Right atrium auricular region (tissue), 2 donors: ENCODE measurements around the gene BCORL1. TPM values are rescaled to one million over a fixed set of nuclear protein-coding genes. Genes with fewer than 3 reads are reported as not detected.

Experiments used
- DNase-seq: peaks from one replicate; pipeline ENCODE4 v3.0.0-alpha.2; 2019; ENCODE audit warnings: low spot score
- H3K27ac ChIP-seq, 2 donors: fragments of 200-600 bp; sonication (generic); 1 replicate in 1 of 2; 2 replicates in 1 of 2; pipeline ENCODE4 v1.5.1; 2016 to 2019
- H3K27me3 ChIP-seq, 2 donors: fragments of 200-600 bp; sonication (generic); one replicate each; pipeline versions ENCODE4 v1.5.1 to v1.6.0; 2017 to 2019
- H3K36me3 ChIP-seq: fragments of 200-600 bp; sonication (generic); one replicate; pipeline ENCODE4 v1.5.1; 2016
- H3K4me1 ChIP-seq, 2 donors: fragments of 200-600 bp; sonication (generic); one replicate each; pipeline versions ENCODE4 v1.5.1 to v1.6.0; 2017 to 2019
- H3K4me3 ChIP-seq, 2 donors: fragments of 200-600 bp; sonication (generic); 1 replicate in 1 of 2; 2 replicates in 1 of 2; pipeline ENCODE4 v1.5.1; 2017 to 2019; ENCODE audit warnings: mild to moderate bottlenecking in 1 of 2, moderate library complexity in 1 of 2
- H3K9me3 ChIP-seq, 2 donors: fragments of 200-600 bp; sonication (generic); one replicate each; pipeline ENCODE4 v1.5.1; 2019
- total RNA-seq, 2 donors: library from RNA; depleted of rRNA; stranded (reverse); fragments of >200 nt; gene quantifications; one replicate each; pipeline ENCODE4 v1.1.0, GENCODE V29; 2016
- TF ChIP-seq, protein P1 (sequence below), 2 donors: fragments of 200-600 bp; sonication (generic); IDR thresholded peaks; one replicate each; pipeline ENCODE4 v1.5.1; 2019; ENCODE audit warnings: antibody characterized with exemption in 2 of 2

BCORL1 gene
- total RNA-seq, 2 donors from 2014 or later = 3.1 to 7.5 TPM

GRCh38 chrX:130083656-130084382, 101.4 kb downstream of the BCORL1 start:
- H3K27me3 ChIP-seq = no peaks in the 10 kb centered on the region
- no peaks in the 10 kb centered on the region for H3K9me3 ChIP-seq
- H3K36me3 ChIP-seq = no peaks in the 10 kb centered on the region
- H3K27ac ChIP-seq = no peak overlapping the region
- TF ChIP-seq, protein P1, sequence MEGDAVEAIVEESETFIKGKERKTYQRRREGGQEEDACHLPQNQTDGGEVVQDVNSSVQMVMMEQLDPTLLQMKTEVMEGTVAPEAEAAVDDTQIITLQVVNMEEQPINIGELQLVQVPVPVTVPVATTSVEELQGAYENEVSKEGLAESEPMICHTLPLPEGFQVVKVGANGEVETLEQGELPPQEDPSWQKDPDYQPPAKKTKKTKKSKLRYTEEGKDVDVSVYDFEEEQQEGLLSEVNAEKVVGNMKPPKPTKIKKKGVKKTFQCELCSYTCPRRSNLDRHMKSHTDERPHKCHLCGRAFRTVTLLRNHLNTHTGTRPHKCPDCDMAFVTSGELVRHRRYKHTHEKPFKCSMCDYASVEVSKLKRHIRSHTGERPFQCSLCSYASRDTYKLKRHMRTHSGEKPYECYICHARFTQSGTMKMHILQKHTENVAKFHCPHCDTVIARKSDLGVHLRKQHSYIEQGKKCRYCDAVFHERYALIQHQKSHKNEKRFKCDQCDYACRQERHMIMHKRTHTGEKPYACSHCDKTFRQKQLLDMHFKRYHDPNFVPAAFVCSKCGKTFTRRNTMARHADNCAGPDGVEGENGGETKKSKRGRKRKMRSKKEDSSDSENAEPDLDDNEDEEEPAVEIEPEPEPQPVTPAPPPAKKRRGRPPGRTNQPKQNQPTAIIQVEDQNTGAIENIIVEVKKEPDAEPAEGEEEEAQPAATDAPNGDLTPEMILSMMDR (IDR thresholded peaks at IDR 0.05) = no peak
- DNase-seq = no peak
- peaks cover 0 to 37% of the 10 kb centered on the region in 2 donors for H3K4me1 ChIP-seq
- no peak overlapping the region for H3K4me3 ChIP-seq

- TF ChIP-seq, protein P1 (IDR thresholded peaks at IDR 0.05) = no peak
- H3K4me1 ChIP-seq = peaks cover 0 to 37% of the 10 kb centered on the region in 2 donors
- no peak for DNase-seq
- no peak overlapping the region for H3K27ac ChIP-seq
- H3K4me3 ChIP-seq = no peak overlapping the region
- no peaks in the 10 kb centered on the region for H3K9me3 ChIP-seq
- no peaks in the 10 kb centered on the region for H3K27me3 ChIP-seq
- no peaks in the 10 kb centered on the region for H3K36me3 ChIP-seq
Measured at GRCh38 chrX:130084631-130085237, 102.3 kb downstream of the BCORL1 start.

DNA sequence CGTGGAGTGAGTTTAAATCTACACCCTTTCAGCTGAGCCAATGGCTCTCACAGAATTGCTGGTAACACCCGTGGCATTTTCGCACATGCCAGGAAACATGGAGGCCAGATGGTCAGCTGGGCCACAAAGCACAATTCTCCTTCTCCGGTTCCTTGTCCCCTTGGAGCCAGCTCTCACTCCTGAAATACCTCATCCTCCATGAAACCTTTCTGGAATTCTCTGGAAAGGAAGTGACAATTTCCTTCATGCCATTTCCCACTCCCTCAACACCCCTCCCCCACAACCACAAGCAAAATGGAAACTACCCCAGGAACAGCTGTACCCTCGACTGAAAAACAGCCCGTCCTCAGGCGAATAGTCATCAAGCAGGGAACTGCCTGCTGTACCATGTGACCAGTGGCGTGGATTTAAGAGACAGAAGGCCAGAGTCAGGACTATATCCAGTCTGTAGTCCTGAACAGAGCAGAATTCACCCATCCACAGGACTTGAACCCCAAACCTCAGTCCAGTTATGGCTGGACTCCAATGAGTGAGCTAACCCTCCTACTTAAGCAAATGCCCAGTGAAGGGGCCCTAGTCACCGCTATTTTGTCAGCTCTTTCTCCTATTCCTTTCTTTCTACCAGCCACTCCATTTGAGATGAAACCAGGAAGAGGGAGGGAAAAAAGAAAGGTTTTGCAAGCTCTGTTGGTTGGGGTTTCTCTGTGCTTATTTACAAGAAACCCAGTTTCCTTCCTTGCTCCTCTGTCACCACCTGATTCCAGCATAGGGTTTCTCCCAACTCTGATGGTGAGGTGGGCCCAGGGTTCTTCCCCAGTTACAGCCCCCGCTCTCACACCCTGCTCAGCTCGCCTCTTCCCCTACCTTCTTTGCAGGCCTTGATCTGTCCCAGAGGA, 103.4 kb downstream of the BCORL1 start:
- H3K4me3 ChIP-seq = no peak overlapping the region
- no peaks in the 10 kb centered on the region for H3K9me3 ChIP-seq
- TF ChIP-seq, protein P1 (IDR thresholded peaks at IDR 0.05) = no peak
- H3K36me3 ChIP-seq = no peaks in the 10 kb centered on the region
- peak overlapping the region; percentile 14 to 23 for H3K27ac ChIP-seq
- DNase-seq = no peak
- H3K4me1 ChIP-seq = peaks cover 0 to 37% of the 10 kb centered on the region in 2 donors
- no peaks in the 10 kb centered on the region for H3K27me3 ChIP-seq

DNA sequence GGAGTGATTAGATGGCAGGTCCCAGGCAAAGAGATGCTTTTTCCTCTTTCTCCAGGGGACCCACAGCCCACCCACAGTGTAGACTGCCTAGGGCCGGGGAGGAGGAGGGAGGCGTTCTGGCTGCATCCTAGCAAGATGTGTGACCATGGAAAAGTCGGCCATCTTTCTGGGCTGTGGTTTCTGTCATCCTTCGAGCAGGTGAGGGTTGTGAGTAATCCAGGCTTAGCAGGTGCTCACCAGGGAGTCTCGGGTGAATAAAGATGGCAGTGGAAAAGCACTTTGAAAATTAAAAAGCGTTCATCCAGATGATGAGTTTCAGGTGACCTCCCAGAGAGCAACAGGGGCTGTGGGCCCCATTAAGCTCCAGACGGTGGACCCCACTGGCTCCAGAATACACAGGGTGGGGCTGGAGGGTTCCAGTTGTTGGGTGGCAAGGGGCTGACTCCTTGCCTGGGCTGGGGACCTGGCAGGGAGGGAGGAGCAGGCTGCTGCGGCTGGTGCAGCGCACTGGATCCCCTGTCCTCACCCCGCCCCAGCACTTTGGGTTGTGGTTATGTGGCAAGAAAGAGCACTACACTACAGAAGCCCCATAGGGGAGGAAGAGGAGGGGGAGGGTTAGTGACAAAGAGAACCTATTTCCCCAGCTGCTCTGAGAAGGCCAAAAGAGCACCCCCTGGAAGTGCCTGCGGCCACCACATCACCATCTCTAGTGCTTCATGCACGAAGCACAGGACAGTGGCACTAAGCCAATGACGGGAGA, 104.2 kb downstream of the BCORL1 start:
- Histone ChIP-seq H3K4me3 (no peak overlapping the region), H3K27ac (peak overlapping the region in 1 of 2 donors; percentile 14), H3K9me3 (no peaks in the 10 kb centered on the region), H3K36me3 (no peaks in the 10 kb centered on the region), H3K4me1 (peaks cover 0 to 35% of the 10 kb centered on the region in 2 donors), H3K27me3 (no peaks in the 10 kb centered on the region)
- no peak for DNase-seq
- TF ChIP-seq, protein P1 (IDR thresholded peaks at IDR 0.05) = no peak

GRCh38 chrX:130090364-130090763, 107.9 kb downstream of the BCORL1 start:
- TF ChIP-seq, protein P1 (IDR thresholded peaks at IDR 0.05) = no peak
- Histone ChIP-seq H3K4me1 (peaks cover 0 to 15% of the 10 kb centered on the region in 2 donors), H3K9me3 (no peaks in the 10 kb centered on the region), H3K27ac (no peak overlapping the region), H3K4me3 (no peak overlapping the region), H3K27me3 (no peaks in the 10 kb centered on the region), H3K36me3 (no peaks in the 10 kb centered on the region)
- DNase-seq = no peak
